Astrocyte (in vitro differentiated cells and primary cell): ENCODE measurements around the gene WNT7A.

Experiments used
- EZH2 ChIP-seq: IDR thresholded peaks from 2 replicates; pipeline ENCODE4 v1.6.1; 2012; ENCODE audit warnings: mild to moderate bottlenecking, low read length, inconsistent platforms; ENCODE audit not compliant: insufficient read depth
- TF ChIP-seq, protein P1 (sequence below): IDR thresholded peaks from 2 replicates; pipeline ENCODE4 v1.5.1; 2011; ENCODE audit warnings: low read depth, mild to moderate bottlenecking, inconsistent platforms, low read length, moderate library complexity; ENCODE audit not compliant: insufficient read depth

DNA sequence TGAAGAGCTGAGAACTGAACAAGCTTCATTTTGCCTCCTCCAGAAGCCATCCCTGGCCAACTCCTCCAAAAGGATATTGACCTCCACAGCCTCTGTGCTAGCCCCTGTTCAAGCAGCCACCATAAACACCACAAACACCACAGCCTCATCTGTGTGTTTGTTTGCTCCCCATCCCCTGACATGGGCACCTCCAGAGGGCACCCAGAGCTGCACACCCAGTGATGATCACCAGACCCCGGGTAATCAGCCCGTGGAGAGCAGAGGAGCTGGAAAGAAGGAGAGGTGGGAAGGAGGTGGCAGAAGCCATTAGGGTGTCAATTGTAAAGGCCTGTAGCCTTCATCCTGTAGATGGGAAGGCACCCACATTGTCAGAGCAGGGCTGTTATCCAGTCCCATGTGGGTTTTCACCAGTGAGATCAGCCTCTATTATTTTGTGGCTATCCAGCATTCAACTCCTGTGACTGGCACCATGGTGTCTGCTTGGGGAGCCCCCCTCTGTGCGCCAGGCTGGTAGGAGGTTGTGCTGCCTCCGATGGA, 6.8 kb upstream of the WNT7A start:
- TF ChIP-seq, protein P1, sequence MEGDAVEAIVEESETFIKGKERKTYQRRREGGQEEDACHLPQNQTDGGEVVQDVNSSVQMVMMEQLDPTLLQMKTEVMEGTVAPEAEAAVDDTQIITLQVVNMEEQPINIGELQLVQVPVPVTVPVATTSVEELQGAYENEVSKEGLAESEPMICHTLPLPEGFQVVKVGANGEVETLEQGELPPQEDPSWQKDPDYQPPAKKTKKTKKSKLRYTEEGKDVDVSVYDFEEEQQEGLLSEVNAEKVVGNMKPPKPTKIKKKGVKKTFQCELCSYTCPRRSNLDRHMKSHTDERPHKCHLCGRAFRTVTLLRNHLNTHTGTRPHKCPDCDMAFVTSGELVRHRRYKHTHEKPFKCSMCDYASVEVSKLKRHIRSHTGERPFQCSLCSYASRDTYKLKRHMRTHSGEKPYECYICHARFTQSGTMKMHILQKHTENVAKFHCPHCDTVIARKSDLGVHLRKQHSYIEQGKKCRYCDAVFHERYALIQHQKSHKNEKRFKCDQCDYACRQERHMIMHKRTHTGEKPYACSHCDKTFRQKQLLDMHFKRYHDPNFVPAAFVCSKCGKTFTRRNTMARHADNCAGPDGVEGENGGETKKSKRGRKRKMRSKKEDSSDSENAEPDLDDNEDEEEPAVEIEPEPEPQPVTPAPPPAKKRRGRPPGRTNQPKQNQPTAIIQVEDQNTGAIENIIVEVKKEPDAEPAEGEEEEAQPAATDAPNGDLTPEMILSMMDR, result no peak
- TF ChIP-seq EZH2, result no peak
